ENCODE measurements around the gene ENTPD3.

ENTPD3 gene

GRCh38 chr3:40363674-40364073 lies 23.3 kb upstream of the ENTPD3 start:
- Histone ChIP-seq H3K9ac (ENCODE audit: low read length) (no peak overlapping the region), H3K9me3 (ENCODE audit: insufficient read depth, low read length) (no peaks in the 10 kb centered on the region), H3K79me2 (ENCODE audit: low read length) (no peaks in the 10 kb centered on the region), H3K4me2 (ENCODE audit: low read length) (no peak overlapping the region), H3K27ac (ENCODE audit: low read length) (no peak overlapping the region), H3K4me3 (ENCODE audit: low read length) (no peak overlapping the region), H3K4me1 (ENCODE audit: low read length) (no peaks in the 10 kb centered on the region), H4K20me1 (ENCODE audit: insufficient read depth, low read length) (no peaks in the 10 kb centered on the region), H2AFZ (ENCODE audit: low read depth, low read length) (no peak overlapping the region), H3K36me3 (replicated peaks; ENCODE audit: low read depth, low read length) (no peaks in the 10 kb centered on the region), H3K27me3 (ENCODE audit: low read depth, low read length) (peaks cover 34% of the 10 kb centered on the region)
- TF ChIP-seq EZH2phosphoT487 (IDR thresholded peaks at IDR 0.05; ENCODE audit: low read depth) (no peak), CTCF (IDR thresholded peaks at IDR 0.05; ENCODE audit: low read depth, low read length) (no peak)

- no peaks in the 10 kb centered on the region for H3K9me3 ChIP-seq (ENCODE audit: insufficient read depth, low read length)
- H3K27ac ChIP-seq (ENCODE audit: low read length) = no peak overlapping the region
- no peak overlapping the region for H2AFZ ChIP-seq (ENCODE audit: low read depth, low read length)
- no peaks in the 10 kb centered on the region for H3K79me2 ChIP-seq (ENCODE audit: low read length)
- H3K4me1 ChIP-seq (ENCODE audit: low read length) = no peaks in the 10 kb centered on the region
- no peak overlapping the region for H3K4me3 ChIP-seq (ENCODE audit: low read length)
- no peaks in the 10 kb centered on the region for H4K20me1 ChIP-seq (ENCODE audit: insufficient read depth, low read length)
- TF ChIP-seq CTCF (IDR thresholded peaks at IDR 0.05; ENCODE audit: low read depth, low read length) (no peak), EZH2phosphoT487 (IDR thresholded peaks at IDR 0.05; ENCODE audit: low read depth) (no peak)
- no peak overlapping the region for H3K4me2 ChIP-seq (ENCODE audit: low read length)
- peaks cover 23% of the 10 kb centered on the region for H3K27me3 ChIP-seq (ENCODE audit: low read depth, low read length)
- H3K9ac ChIP-seq (ENCODE audit: low read length) = no peak overlapping the region
- H3K36me3 ChIP-seq (replicated peaks; ENCODE audit: low read depth, low read length) = no peaks in the 10 kb centered on the region
These were observed 20.5 kb upstream of the ENTPD3 start for GRCh38 chr3:40366203-40367162.

- H3K79me2 ChIP-seq (ENCODE audit: low read length) = no peaks in the 10 kb centered on the region
- no peak for TF ChIP-seq EZH2phosphoT487 (IDR thresholded peaks at IDR 0.05; ENCODE audit: low read depth)
- no peak for TF ChIP-seq CTCF (IDR thresholded peaks at IDR 0.05; ENCODE audit: low read depth, low read length)
- no peaks in the 10 kb centered on the region for H3K36me3 ChIP-seq (replicated peaks; ENCODE audit: low read depth, low read length)
- H3K9ac ChIP-seq (ENCODE audit: low read length) = no peak overlapping the region
- no peak overlapping the region for H2AFZ ChIP-seq (ENCODE audit: low read depth, low read length)
- peaks cover 8% of the 10 kb centered on the region; the same call in 1 of the 2 replicates for H3K27me3 ChIP-seq (ENCODE audit: low read depth, low read length)
- H3K27ac ChIP-seq (ENCODE audit: low read length) = no peak overlapping the region
- H3K4me1 ChIP-seq (ENCODE audit: low read length) = no peaks in the 10 kb centered on the region
- no peak overlapping the region for H3K4me3 ChIP-seq (ENCODE audit: low read length)
- H3K4me2 ChIP-seq (ENCODE audit: low read length) = no peak overlapping the region
- no peaks in the 10 kb centered on the region for H4K20me1 ChIP-seq (ENCODE audit: insufficient read depth, low read length)
- no peaks in the 10 kb centered on the region for H3K9me3 ChIP-seq (ENCODE audit: insufficient read depth, low read length)
These were observed 17.3 kb upstream of the ENTPD3 start for GRCh38 chr3:40369716-40370115.

GRCh38 chr3:40377822-40378221 lies 9.2 kb upstream of the ENTPD3 start:
- Histone ChIP-seq H3K4me2 (ENCODE audit: low read length) (no peak overlapping the region), H3K4me1 (ENCODE audit: low read length) (no peaks in the 10 kb centered on the region), H3K27ac (ENCODE audit: low read length) (no peak overlapping the region), H3K36me3 (replicated peaks; ENCODE audit: low read depth, low read length) (no peaks in the 10 kb centered on the region), H3K4me3 (ENCODE audit: low read length) (no peak overlapping the region), H3K9me3 (ENCODE audit: insufficient read depth, low read length) (no peaks in the 10 kb centered on the region), H3K27me3 (ENCODE audit: low read depth, low read length) (0 out of 2 replicates have a peak, but pooled peaks cover 2% of the 10 kb centered on the region), H3K9ac (ENCODE audit: low read length) (no peak overlapping the region), H2AFZ (ENCODE audit: low read depth, low read length) (no peak overlapping the region), H3K79me2 (ENCODE audit: low read length) (no peaks in the 10 kb centered on the region), H4K20me1 (ENCODE audit: insufficient read depth, low read length) (no peaks in the 10 kb centered on the region)
- TF ChIP-seq CTCF (IDR thresholded peaks at IDR 0.05; ENCODE audit: low read depth, low read length) = no peak
- TF ChIP-seq EZH2phosphoT487 (IDR thresholded peaks at IDR 0.05; ENCODE audit: low read depth) = no peak
